A673 (cell line): ENCODE data around the gene PHEX. TPM values are rescaled to one million over a fixed set of nuclear protein-coding genes. Genes with fewer than 3 reads are reported as not detected.

Experiments used
- BruUV-seq: library from RNA; stranded (reverse); fragments of 400-500 nt; replicated peaks from 2 replicates; lab custom pipeline; 2021; lab: Mats Ljungman, UMichigan
- CTCF ChIA-PET: fragments of 300-600 bp; sonication (Branson Sonifier 250); formaldehyde crosslinking; loops from one replicate; lab custom pipeline; 2022; ENCODE audit warnings: antibody characterized with exemption; lab: Charles Lee
- POLR2A ChIA-PET: fragments of 300-600 bp; sonication (Branson Sonifier 250); formaldehyde crosslinking; loops from one replicate; lab custom pipeline; 2022; ENCODE audit warnings: antibody characterized with exemption; ENCODE audit not compliant: low non-redundant PET; lab: Charles Lee
- DNase-seq: peaks from one replicate; pipeline ENCODE4 v3.0.0-alpha.2; 2015; ENCODE audit warnings: low spot score
- H3K27ac ChIP-seq: fragments of 200-600 bp; sonication (generic); 2 replicates; pipeline ENCODE4 v1.5.1; 2016; ENCODE audit warnings: mixed run types, low read depth, mild to moderate bottlenecking, mixed read lengths, antibody characterized with exemption, low read length; ENCODE audit not compliant: poor library complexity, severe bottlenecking
- H3K27me3 ChIP-seq: fragments of 200-600 bp; sonication (generic); replicated peaks from 2 replicates; pipeline ENCODE4 v1.6.1; 2017; ENCODE audit warnings: mixed run types, low read depth, mild to moderate bottlenecking, mixed read lengths, antibody characterized with exemption, low read length; ENCODE audit not compliant: insufficient read depth, poor library complexity
- H3K36me3 ChIP-seq: fragments of 200-600 bp; sonication (generic); 2 replicates; pipeline ENCODE4 v1.6.1; 2016; ENCODE audit warnings: mixed run types, mild to moderate bottlenecking, mixed read lengths, antibody characterized with exemption, low read length; ENCODE audit not compliant: insufficient read depth, poor library complexity, severe bottlenecking
- H3K4me1 ChIP-seq: fragments of 200-600 bp; sonication (generic); 2 replicates; pipeline ENCODE4 v1.6.1; 2017; ENCODE audit warnings: mixed run types, mild to moderate bottlenecking, mixed read lengths, antibody characterized with exemption, low read length; ENCODE audit not compliant: insufficient read depth, poor library complexity, severe bottlenecking
- H3K4me3 ChIP-seq: fragments of 200-600 bp; sonication (generic); 2 replicates; pipeline ENCODE4 v1.5.1; 2016; ENCODE audit warnings: low read depth, mixed run types, mild to moderate bottlenecking, mixed read lengths, low read length; ENCODE audit not compliant: poor library complexity, severe bottlenecking
- H3K9me3 ChIP-seq: fragments of 200-600 bp; sonication (generic); 2 replicates; pipeline ENCODE4 v1.6.1; 2016; ENCODE audit warnings: mixed run types, low read depth, mild to moderate bottlenecking, mixed read lengths, antibody characterized with exemption, low read length; ENCODE audit not compliant: poor library complexity, severe bottlenecking
- EZH2 ChIP-seq: fragments of 200-600 bp; sonication (generic); IDR thresholded peaks from 2 replicates; pipeline ENCODE4 v1.6.1; 2017; ENCODE audit warnings: borderline replicate concordance, low read depth, mild to moderate bottlenecking, mixed read lengths, antibody characterized with exemption, low read length; ENCODE audit not compliant: poor library complexity, severe bottlenecking
- intact Hi-C: fragments of 100-400 bp; cut with micrococcal nuclease; formaldehyde crosslinking; loops from one replicate; pipeline ENCODE4 v1.10.0; 2022; ENCODE audit not compliant: unreplicated experiment
- total RNA-seq: library from RNA; stranded (reverse); gene quantifications from 2 replicates; pipeline ENCODE4 v1.2.3, GENCODE V29; 2021
- TF ChIP-seq, protein P1 (sequence below): fragments of 300-800, 200-600 bp; sonication (generic); conservative IDR thresholded peaks from 2 replicates; pipeline ENCODE4 v1.5.1; 2017; ENCODE audit warnings: low read depth, mild to moderate bottlenecking, antibody characterized with exemption, low read length, moderate library complexity, mixed read lengths

Gene PHEX
- total RNA-seq, 1 experiment from 2014 or later: 0.43 TPM

DNA sequence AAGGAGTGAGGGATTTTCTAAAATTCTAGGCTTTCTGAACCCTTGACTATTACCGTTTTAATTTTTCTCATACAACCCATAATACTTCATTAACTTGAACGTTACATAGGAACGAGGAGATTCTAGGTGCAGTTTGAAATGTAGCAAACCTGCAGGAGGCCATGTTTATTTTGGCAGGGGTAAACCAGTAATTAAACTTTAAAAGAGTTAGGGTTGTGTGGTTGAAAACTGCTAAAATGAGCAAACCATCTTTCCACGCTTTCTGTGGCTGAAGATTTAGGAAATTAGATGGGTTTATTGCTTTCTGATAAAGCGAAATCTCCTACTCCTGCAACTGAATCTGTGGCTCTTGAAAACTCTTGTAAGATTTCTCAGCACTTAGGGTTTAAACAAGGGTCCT is 1.7 kb downstream of the PHEX start:
- TF ChIP-seq, protein P1, sequence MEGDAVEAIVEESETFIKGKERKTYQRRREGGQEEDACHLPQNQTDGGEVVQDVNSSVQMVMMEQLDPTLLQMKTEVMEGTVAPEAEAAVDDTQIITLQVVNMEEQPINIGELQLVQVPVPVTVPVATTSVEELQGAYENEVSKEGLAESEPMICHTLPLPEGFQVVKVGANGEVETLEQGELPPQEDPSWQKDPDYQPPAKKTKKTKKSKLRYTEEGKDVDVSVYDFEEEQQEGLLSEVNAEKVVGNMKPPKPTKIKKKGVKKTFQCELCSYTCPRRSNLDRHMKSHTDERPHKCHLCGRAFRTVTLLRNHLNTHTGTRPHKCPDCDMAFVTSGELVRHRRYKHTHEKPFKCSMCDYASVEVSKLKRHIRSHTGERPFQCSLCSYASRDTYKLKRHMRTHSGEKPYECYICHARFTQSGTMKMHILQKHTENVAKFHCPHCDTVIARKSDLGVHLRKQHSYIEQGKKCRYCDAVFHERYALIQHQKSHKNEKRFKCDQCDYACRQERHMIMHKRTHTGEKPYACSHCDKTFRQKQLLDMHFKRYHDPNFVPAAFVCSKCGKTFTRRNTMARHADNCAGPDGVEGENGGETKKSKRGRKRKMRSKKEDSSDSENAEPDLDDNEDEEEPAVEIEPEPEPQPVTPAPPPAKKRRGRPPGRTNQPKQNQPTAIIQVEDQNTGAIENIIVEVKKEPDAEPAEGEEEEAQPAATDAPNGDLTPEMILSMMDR: no peak
- no peak for TF ChIP-seq EZH2
- Histone ChIP-seq H3K27me3 (no peaks in the 10 kb centered on the region), H3K4me3 (no peak overlapping the region), H3K4me1 (no peaks in the 10 kb centered on the region), H3K9me3 (no peaks in the 10 kb centered on the region), H3K36me3 (no peaks in the 10 kb centered on the region), H3K27ac (no peak overlapping the region)
- CTCF ChIA-PET: no interaction called here
- BruUV-seq: no TSS peak
- POLR2A ChIA-PET: no interaction called here
- intact Hi-C loops: no loop called here
- DNase-seq: no peak

DNA sequence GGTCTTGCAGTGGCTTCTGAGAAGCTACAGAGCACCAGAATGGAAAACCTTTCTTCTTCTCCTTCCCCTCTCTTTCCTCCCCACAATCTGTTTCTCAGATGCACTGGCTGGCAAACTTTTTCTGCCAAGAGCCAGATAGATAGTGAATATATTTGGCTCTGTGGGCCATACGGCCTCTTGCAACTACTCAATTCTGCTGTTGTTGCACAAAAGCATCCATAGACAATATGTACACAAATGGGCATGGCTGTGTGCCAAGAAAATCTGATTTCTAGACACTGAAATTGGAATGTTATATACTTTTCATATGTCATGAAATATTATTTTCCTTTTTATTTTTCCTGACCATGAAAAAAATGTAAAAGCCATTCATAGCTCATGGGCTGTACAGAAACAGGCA is 3.1 kb downstream of the PHEX start:
- CTCF ChIA-PET: no interaction called here
- no peaks in the 10 kb centered on the region for H3K27me3 ChIP-seq
- no peak for TF ChIP-seq EZH2
- TF ChIP-seq, protein P1: no peak

DNA sequence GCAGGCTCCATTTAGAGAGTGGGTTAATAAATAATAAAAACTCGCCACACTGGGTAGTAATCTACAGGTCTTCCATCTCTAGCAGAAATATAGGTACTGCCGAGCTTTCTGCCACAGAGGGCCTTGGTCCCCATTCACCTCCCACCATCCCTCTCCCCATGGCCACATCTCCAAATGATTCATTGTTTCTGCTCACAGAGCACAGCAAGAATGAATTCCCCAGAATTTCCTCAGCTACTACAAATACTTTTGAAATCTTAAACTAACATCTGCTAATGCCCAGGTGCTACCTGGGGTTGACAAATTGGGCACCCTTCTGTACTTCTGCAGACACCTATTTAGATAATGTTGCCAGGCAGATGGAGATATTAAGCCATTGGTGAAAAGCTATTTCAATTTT is 5.1 kb downstream of the PHEX start:
- no peaks in the 10 kb centered on the region for H3K27me3 ChIP-seq
- no peak overlapping the region for H3K27ac ChIP-seq
- intact Hi-C loops: no loop called here
- DNase-seq: no peak
- CTCF ChIA-PET: no interaction called here
- BruUV-seq: no TSS peak
- no peaks in the 10 kb centered on the region for H3K36me3 ChIP-seq
- no peak overlapping the region for H3K4me3 ChIP-seq
- H3K9me3 ChIP-seq: no peaks in the 10 kb centered on the region
- TF ChIP-seq EZH2: no peak
- TF ChIP-seq, protein P1: no peak
- POLR2A ChIA-PET: no interaction called here
- no peaks in the 10 kb centered on the region for H3K4me1 ChIP-seq

More for the DNA sequence above, 3.1 kb downstream of the PHEX start:
- POLR2A ChIA-PET: no interaction called here
- no TSS peak for BruUV-seq
- DNase-seq: no peak
- H3K4me1 ChIP-seq: no peaks in the 10 kb centered on the region
- H3K36me3 ChIP-seq: no peaks in the 10 kb centered on the region
- no peak overlapping the region for H3K4me3 ChIP-seq
- intact Hi-C loops: no loop called here
- H3K9me3 ChIP-seq: no peaks in the 10 kb centered on the region
- H3K27ac ChIP-seq: no peak overlapping the region
